Stimulated activated CD8-positive, alpha-beta memory T cell treated with anti-CD3 and anti-CD28 coated beads, Interleukin-2, amount 100 ng/mL, for 48 hours (primary cell): Measurements from ENCODE around the gene TAGLN2.

Experiments
- DNase-seq, 2 donors: peaks; one replicate each; pipeline ENCODE4 v3.0.0-alpha.2; 2020; ENCODE audit warnings: low read depth in 2 of 2

Gene TAGLN2

GRCh38 chr1:159949981-159950381 lies 24.7 kb upstream of the TAGLN2 start:
- no peak for DNase-seq

GRCh38 chr1:159949123-159949522 lies 23.8 kb upstream of the TAGLN2 start:
- no peak for DNase-seq

GRCh38 chr1:159947942-159948341 lies 22.6 kb upstream of the TAGLN2 start:
- no peak for DNase-seq

- no peak for DNase-seq
Observed at GRCh38 chr1:159946242-159947187, 21.2 kb upstream of the TAGLN2 start.

- peak; percentile 70 to 74 for DNase-seq
Observed at GRCh38 chr1:159945483-159946241, 20.4 kb upstream of the TAGLN2 start, which contains the start of gene IGSF9. TSS of gene IGSF9 (minus strand) at chr1:159945613. CDS start at chr1:159943454, 2,159 bp downstream.

- no peak for DNase-seq
Observed at GRCh38 chr1:159944623-159945455, 19.5 kb upstream of the TAGLN2 start.

GRCh38 chr1:159943908-159944622 lies 18.8 kb upstream of the TAGLN2 start:
- DNase-seq, result no peak

GRCh38 chr1:159943278-159943640 lies 18.0 kb upstream of the TAGLN2 start:
- no peak for DNase-seq

GRCh38 chr1:159942632-159943277 lies 17.4 kb upstream of the TAGLN2 start:
- no peak for DNase-seq

- DNase-seq, result no peak
Observed at GRCh38 chr1:159941591-159942560, 16.6 kb upstream of the TAGLN2 start.

- DNase-seq, result no peak
Observed at GRCh38 chr1:159941141-159941540, 15.8 kb upstream of the TAGLN2 start.

GRCh38 chr1:159940006-159940620 lies 14.8 kb upstream of the TAGLN2 start:
- no peak for DNase-seq

GRCh38 chr1:159939678-159940002 lies 14.3 kb upstream of the TAGLN2 start:
- DNase-seq, result no peak

- no peak for DNase-seq
Observed at GRCh38 chr1:159938905-159939677, 13.8 kb upstream of the TAGLN2 start.

GRCh38 chr1:159938211-159938852 lies 13.0 kb upstream of the TAGLN2 start:
- no peak for DNase-seq

- no peak for DNase-seq
Observed at GRCh38 chr1:159937054-159937750, 11.9 kb upstream of the TAGLN2 start.

GRCh38 chr1:159936273-159936904 lies 11.1 kb upstream of the TAGLN2 start:
- peak; percentile 65 to 78 for DNase-seq
